ENCODE results near the gene AGBL4. TPM values are rescaled to one million over a fixed set of nuclear protein-coding genes. Genes with fewer than 3 reads are reported as not detected.

Gene AGBL4
- total RNA-seq, 4 donors from 2014 or later: not detected

DNA sequence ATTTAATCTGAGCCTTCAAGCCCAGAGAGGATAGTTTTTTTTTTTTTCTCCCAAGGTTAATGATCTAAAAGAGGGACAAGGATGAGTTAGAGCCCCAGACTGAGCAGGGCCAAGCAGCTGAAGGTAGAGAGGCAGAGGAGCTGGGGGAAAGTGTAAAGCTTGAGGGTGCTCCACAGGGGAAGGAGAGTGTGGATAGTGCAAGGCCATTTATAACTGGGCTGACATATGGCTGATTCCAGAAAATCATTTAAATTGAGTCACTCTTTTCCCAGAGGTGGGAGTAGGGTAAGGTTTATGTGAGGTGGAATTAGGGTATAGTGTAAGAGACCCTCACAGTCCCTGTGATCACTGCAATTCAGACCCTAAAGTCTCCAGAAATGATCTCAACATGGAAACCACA is 1302.8 kb downstream of the AGBL4 start:
- no peaks in the 10 kb centered on the region for H3K27me3 ChIP-seq
- no peak for ATAC-seq
- DNase-seq: no peak
- intact Hi-C loops (cut with DNase I; ENCODE audit: low total_unique reads) (no loop called here), in situ Hi-C loops (cut with MboI; ENCODE audit: low sequenced_read_pairs in 4 of 4) (no loop called here)
- H3K9me3 ChIP-seq: no peaks in the 10 kb centered on the region
- H3K4me3 ChIP-seq: no peak overlapping the region
- no peaks in the 10 kb centered on the region for H3K36me3 ChIP-seq
- TF ChIP-seq, protein P1, sequence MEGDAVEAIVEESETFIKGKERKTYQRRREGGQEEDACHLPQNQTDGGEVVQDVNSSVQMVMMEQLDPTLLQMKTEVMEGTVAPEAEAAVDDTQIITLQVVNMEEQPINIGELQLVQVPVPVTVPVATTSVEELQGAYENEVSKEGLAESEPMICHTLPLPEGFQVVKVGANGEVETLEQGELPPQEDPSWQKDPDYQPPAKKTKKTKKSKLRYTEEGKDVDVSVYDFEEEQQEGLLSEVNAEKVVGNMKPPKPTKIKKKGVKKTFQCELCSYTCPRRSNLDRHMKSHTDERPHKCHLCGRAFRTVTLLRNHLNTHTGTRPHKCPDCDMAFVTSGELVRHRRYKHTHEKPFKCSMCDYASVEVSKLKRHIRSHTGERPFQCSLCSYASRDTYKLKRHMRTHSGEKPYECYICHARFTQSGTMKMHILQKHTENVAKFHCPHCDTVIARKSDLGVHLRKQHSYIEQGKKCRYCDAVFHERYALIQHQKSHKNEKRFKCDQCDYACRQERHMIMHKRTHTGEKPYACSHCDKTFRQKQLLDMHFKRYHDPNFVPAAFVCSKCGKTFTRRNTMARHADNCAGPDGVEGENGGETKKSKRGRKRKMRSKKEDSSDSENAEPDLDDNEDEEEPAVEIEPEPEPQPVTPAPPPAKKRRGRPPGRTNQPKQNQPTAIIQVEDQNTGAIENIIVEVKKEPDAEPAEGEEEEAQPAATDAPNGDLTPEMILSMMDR (IDR thresholded peaks at IDR 0.05 in 4 of 5, conservative IDR thresholded peaks at IDR 0.05 in 1 of 5): no peak
- TF ChIP-seq POLR2A (IDR thresholded peaks at IDR 0.05): no peak
- H3K27ac ChIP-seq: no peak overlapping the region
- H3K4me1 ChIP-seq: peaks cover 9 to 12% of the 10 kb centered on the region in 2 donors

DNA sequence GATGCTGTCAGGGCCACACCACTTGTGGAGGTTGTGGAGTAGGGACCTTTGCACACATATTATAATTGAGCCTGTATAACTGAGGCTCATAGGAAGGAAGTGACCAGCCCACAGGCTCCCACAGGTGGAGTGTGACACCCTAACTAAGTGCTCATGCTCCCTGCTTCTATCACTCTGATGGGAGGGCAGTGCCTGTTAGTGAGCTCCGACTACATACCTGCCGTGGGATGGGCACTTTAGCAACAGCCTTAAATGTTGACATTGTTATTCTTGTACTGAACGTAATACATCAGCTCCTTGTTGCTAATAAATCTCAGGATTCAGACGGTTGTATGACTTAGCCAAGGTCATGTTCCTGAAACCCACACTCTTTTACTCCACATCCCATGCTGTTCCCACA is 1305.0 kb downstream of the AGBL4 start:
- TF ChIP-seq POLR2A (IDR thresholded peaks at IDR 0.05): no peak
- TF ChIP-seq, protein P1 (IDR thresholded peaks at IDR 0.05 in 4 of 5, conservative IDR thresholded peaks at IDR 0.05 in 1 of 5): no peak
- intact Hi-C loops (cut with DNase I; ENCODE audit: low total_unique reads) (no loop called here), in situ Hi-C loops (cut with MboI; ENCODE audit: low sequenced_read_pairs in 4 of 4) (no loop called here)
- Histone ChIP-seq H3K9me3 (no peaks in the 10 kb centered on the region), H3K36me3 (no peaks in the 10 kb centered on the region), H3K27ac (no peak overlapping the region), H3K4me3 (no peak overlapping the region), H3K4me1 (no peaks in the 10 kb centered on the region), H3K27me3 (no peaks in the 10 kb centered on the region)
- ATAC-seq: no peak
- DNase-seq: no peak

DNA sequence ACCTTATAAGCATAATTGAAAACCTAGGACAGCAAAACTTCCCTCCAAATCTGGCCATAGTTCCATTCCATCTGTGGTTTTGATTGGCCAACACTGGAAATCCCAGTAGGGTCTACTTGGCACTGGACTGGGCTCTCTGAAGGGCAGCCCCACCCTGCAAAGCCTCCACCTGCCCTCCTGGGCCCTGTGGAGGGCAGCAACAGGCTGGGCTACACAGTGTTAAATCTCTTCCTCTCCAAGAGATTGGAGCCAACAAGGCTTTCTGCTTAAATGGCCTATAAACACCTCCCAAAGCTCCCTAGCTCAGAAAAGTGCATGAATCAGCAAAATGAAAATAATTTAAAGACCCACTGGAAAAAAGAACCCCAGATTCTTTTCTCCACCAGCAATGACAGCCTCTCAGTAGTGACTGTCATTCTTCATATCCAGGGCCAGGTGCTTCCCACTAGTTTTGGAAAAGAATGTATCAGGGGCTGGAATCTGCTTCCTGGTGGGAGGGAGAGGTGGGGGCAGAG is 1305.6 kb downstream of the AGBL4 start:
- Histone ChIP-seq H3K27me3 (no peaks in the 10 kb centered on the region), H3K36me3 (no peaks in the 10 kb centered on the region), H3K4me1 (no peaks in the 10 kb centered on the region), H3K4me3 (no peak overlapping the region), H3K27ac (no peak overlapping the region), H3K9me3 (no peaks in the 10 kb centered on the region)
- no peak for TF ChIP-seq POLR2A (IDR thresholded peaks at IDR 0.05)
- TF ChIP-seq, protein P1 (IDR thresholded peaks at IDR 0.05 in 4 of 5, conservative IDR thresholded peaks at IDR 0.05 in 1 of 5): no peak
- ATAC-seq (no peak), DNase-seq (no peak)
- intact Hi-C loops (cut with DNase I; ENCODE audit: low total_unique reads): no loop called here
- in situ Hi-C loops (cut with MboI; ENCODE audit: low sequenced_read_pairs in 4 of 4): no loop called here

DNA sequence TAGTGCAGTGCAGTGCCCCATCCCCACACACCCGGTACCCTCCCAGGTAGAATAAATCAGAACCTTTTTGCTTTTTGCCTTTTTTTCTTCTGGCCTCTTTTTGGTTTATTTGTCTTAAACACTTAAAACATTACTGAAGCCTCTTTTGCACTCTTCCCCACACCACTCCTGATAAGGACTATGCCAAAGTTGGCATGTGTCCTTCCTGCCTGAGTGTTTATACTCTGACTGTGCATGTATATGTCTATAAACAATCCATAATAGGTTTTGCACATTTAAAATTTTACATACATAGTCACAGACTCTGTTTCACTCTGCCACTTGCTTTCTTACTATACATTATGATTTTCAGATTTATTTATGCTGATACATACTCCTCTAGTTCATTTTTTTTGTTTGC is 1306.7 kb downstream of the AGBL4 start:
- Histone ChIP-seq H3K27ac (no peak overlapping the region), H3K4me3 (no peak overlapping the region), H3K36me3 (no peaks in the 10 kb centered on the region), H3K27me3 (no peaks in the 10 kb centered on the region), H3K4me1 (no peaks in the 10 kb centered on the region), H3K9me3 (no peaks in the 10 kb centered on the region)
- DNase-seq (no peak), ATAC-seq (no peak)
- TF ChIP-seq, protein P1 (IDR thresholded peaks at IDR 0.05 in 4 of 5, conservative IDR thresholded peaks at IDR 0.05 in 1 of 5): no peak
- TF ChIP-seq POLR2A (IDR thresholded peaks at IDR 0.05): no peak
- in situ Hi-C loops (cut with MboI; ENCODE audit: low sequenced_read_pairs in 4 of 4) (no loop called here), intact Hi-C loops (cut with DNase I; ENCODE audit: low total_unique reads) (no loop called here)

DNA sequence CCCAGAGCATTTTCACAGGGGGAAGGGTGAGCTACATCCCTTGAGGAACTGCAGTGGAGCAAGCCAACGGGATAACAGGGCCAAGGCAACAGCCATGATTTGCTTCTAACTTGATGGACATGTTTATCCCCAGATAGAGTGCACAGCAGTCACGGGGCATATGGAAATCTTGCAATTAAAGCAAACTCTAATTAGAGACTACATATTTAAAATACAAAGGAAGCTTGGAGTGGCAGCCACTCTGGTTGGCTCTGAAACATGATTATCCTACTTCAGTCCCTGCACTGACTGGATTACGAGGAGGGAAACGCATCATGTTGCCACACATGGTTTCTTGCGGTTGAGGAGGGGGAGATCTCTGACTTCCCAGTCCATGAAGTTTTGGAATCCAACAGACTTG is 1307.8 kb downstream of the AGBL4 start:
- TF ChIP-seq POLR2A (IDR thresholded peaks at IDR 0.05): no peak
- TF ChIP-seq, protein P1 (IDR thresholded peaks at IDR 0.05 in 4 of 5, conservative IDR thresholded peaks at IDR 0.05 in 1 of 5): no peak
- Histone ChIP-seq H3K36me3 (no peaks in the 10 kb centered on the region), H3K27ac (no peak overlapping the region), H3K4me1 (no peaks in the 10 kb centered on the region), H3K4me3 (no peak overlapping the region), H3K27me3 (no peaks in the 10 kb centered on the region), H3K9me3 (no peaks in the 10 kb centered on the region)
- intact Hi-C loops (cut with DNase I; ENCODE audit: low total_unique reads): no loop called here
- in situ Hi-C loops (cut with MboI; ENCODE audit: low sequenced_read_pairs in 4 of 4): no loop called here
- DNase-seq (no peak), ATAC-seq (no peak)
